HG03159 (cell line): ENCODE measurements around the gene WDFY4.

Experiments
- ATAC-seq: cut with Tn5 transposase; IDR thresholded peaks from one replicate; pipeline ENCODE4 v1.9.1; 2021; ENCODE audit warnings: mild to moderate bottlenecking, moderate library complexity; ENCODE audit not compliant: unreplicated experiment

Gene WDFY4

DNA sequence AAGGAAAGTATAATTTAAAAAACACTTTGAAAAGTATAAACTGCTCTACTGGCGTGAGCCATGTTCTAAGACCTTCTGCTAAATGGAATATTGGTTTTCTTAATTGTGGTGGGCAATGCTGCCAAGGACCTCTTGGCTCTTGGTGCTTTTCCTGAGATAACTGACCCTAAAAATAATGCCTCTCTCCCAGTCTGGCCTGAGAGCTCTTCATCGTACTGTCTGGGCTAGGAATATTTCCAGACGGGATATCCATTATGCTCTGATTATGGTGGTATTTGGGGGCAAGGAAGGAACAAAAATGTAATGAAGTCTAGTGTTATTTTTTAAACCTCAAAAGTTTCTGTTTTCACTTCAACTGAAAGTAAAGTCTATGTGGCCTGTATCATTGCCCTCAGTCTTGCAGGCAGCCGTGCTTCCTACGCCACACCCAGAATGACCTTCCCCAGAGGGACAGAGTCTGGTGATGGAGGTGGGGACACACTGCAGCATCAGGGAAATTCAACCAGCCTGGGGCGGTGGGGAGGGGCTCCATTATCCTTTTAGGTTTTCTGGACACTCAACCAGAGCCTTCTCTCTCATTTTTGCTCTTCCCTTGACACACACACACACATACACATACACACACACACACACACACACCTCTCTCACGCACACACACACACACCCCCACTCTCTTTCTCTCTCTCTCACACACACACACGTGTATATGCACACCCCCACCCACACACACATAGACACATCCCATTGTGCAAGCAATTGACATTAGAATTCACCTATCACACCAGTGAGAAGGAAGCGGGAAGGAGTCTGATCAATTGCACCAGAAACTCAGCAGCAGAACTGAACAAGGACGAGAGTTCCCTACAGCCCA lies 155.4 kb downstream of the WDFY4 start:
- no peak for ATAC-seq

GRCh38 chr10:48842231-48842630 lies 157.6 kb downstream of the WDFY4 start:
- ATAC-seq, result no peak

- ATAC-seq, result no peak
Observed at GRCh38 chr10:48843198-48843597, 158.5 kb downstream of the WDFY4 start.

- no peak for ATAC-seq
Observed at GRCh38 chr10:48844616-48845015, 159.9 kb downstream of the WDFY4 start.

DNA sequence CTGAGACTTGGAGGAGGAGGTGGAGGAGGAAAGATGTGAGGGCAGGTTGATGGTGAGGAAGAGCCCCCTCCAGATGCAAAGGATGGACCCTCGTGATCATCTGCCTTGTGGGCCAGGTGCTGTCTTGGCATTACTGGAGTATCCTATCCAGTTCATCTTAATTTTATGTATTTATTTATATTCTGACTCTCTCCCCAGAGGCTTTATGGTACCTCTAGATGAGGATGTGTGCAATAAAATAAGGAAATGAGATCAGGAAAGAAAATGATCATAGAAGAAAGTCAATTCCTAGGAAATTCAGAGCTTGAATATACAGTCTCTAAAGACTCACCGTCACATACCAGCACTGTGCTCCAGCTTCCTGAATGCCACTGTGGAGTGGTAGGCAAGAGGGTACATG lies 160.8 kb downstream of the WDFY4 start:
- ATAC-seq, result no peak

DNA sequence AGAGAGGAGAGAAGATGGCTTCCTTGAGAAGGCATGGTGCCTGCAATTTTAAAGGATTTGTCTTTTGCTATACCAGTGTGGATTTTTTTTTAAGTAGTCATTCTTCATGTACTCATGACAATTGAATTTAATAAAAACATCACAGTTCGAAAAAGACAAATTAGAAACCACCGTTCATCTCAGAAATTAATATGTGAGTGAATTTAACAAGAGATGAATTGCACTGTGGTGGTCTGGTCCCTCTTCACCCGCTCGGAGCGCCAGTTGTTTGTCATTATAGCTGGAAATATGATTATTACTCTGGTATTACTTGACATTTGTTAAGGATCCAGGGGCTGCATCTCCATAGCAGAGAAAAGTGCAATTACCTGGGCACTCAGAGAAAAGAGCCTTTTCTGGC lies 163.0 kb downstream of the WDFY4 start:
- ATAC-seq, result no peak

DNA sequence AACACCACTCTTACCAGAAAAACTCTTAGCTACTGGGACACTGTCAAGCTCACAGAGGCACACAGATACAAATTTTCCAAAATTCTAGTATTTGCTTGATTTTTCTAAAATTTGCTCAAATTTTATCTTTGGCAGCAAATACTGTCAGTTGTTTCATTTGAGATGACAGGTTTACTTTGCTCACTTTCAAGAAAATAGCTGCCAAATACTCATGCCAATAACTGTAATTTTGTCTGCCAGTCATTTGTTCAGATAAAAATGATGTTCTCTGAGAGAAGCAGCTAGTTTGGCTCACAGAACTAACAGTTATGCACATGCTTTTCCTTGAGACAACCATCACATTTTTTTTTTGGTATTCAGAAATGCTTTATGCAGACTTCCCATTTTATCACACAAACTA lies 172.2 kb downstream of the WDFY4 start:
- no peak for ATAC-seq

DNA sequence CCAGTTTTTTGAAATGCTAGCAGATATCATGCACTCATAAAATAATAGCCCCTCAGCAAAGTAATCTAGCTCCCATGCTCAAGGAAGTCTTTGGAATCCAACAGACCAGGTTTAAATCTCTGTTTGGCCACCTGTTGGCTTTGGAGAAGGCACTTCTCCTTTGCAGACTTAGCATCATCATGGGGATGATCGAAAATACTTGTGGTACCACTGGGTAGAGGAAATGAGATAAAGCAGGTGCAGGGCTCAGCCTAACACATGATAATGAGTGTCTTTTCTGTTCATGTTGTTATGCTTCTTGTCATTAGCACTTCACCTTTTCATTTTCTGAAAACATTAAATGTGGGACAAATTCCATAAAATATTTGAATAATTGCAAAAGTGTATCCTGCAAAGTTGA lies 187.6 kb downstream of the WDFY4 start:
- ATAC-seq, result no peak

- no peak for ATAC-seq
Observed at GRCh38 chr10:48878091-48878490, 193.4 kb downstream of the WDFY4 start.

DNA sequence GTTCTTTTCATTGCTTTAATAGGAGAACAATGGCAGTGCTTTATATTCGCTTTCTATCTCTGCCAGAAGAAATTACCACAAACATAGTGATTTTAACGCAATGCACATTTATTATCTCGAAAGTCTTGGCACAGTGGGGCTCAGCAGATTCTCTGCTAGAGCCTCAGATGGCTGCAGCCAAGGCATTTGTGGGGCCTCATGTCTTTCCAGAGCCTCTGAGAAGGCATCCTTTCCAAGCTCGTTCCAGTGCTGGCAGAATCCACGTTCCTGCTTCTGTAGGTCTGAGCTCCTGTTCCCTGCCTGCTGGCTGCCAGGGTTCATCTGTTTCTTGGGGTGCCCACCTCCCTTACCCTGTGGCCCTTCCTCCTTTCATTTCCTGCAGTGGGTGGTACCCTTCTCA lies 194.8 kb downstream of the WDFY4 start:
- ATAC-seq, result no peak

- no peak for ATAC-seq
Observed at GRCh38 chr10:48880016-48880705, 195.5 kb downstream of the WDFY4 start.

DNA sequence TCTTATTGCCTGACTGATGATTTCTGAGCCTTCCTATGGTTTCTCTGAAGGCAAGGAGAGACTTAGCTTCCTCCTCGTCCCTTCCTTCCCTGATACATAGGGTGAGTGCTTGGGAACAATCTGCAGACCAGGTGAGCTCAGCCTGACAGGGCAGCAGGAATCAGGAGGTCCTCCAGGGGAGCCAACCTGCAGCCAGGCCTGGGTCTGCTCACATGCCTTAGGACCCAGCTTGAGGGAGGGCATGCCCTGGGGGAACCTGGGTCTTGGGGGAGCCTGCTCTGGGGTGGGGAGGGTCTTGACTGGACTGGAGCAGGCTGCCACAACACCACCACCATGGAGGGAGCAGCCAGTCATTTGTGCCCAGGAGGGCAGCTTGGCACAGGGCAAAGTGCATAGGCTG lies 197.3 kb downstream of the WDFY4 start:
- ATAC-seq, result no peak

- ATAC-seq, result no peak
Observed at GRCh38 chr10:48882881-48883280, 198.2 kb downstream of the WDFY4 start.

DNA sequence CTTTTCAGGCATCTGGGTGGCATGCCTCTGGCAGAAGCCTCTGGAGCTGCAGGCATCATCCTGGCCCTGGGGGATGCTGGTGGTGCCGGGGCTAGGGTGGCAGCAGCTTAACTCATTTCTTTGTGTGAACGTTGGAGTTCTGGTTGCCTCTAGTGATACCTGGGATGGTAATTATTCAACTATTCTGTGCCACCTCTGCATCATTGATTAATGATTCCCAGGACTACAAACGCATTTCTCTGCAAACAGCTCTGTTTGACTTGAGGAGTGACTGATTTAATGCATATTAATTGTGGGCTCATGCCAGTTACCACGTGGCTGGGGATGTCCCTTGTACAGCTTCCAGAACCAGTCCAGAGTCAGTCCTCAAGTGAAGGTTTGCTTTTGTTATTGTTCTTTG lies 199.0 kb downstream of the WDFY4 start:
- ATAC-seq, result no peak

- no peak for ATAC-seq
Observed at GRCh38 chr10:48884179-48885045, 199.7 kb downstream of the WDFY4 start.

- no peak for ATAC-seq
Observed at GRCh38 chr10:48885376-48885775, 200.7 kb downstream of the WDFY4 start.

GRCh38 chr10:48887982-48888381 lies 203.3 kb downstream of the WDFY4 start:
- ATAC-seq, result no peak

DNA sequence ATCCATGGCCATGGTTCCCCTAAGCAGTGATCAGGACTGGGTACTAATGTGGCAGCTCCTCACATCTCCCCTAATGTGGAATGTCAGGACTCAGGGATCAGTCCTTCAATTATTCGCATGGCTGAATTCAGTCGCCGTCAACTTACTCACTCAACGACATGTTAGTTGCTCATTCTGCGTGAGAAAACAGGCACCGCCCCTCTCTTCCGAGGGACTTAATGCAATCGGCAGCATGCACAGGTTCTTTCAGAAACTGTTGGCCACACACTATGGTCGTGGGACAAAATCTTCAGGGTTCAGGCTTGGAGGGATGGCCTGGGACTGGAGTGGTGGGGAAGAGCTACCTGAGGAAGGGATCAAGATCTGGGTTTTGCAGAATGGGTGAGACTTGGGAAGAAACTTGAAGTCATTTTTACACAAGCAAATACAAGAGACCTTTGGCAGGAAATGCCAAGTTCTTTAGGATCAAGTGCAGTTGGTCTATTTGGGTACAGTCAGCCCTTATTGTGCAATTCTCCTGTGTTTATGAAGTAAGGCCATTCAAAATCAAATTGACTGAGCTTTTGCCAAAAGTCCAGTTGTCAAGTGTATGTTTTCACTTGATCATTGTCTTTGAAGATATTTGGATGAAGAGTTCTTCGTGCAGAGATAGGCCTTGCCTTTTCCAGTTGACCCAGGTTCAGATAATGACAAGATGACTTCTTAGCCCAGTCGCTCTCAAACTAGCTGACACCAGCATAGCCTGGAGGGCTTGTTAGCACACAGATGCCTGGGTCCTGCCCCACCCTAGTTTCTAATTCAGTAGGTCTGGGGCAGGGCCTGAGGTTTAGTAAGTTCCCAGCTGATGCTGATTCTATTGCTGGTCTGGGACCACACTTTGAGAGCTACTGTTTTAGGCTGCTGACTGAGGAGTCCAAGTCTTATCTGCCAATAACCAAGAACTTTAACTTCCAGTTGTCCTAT lies 206.5 kb downstream of the WDFY4 start:
- no peak for ATAC-seq

DNA sequence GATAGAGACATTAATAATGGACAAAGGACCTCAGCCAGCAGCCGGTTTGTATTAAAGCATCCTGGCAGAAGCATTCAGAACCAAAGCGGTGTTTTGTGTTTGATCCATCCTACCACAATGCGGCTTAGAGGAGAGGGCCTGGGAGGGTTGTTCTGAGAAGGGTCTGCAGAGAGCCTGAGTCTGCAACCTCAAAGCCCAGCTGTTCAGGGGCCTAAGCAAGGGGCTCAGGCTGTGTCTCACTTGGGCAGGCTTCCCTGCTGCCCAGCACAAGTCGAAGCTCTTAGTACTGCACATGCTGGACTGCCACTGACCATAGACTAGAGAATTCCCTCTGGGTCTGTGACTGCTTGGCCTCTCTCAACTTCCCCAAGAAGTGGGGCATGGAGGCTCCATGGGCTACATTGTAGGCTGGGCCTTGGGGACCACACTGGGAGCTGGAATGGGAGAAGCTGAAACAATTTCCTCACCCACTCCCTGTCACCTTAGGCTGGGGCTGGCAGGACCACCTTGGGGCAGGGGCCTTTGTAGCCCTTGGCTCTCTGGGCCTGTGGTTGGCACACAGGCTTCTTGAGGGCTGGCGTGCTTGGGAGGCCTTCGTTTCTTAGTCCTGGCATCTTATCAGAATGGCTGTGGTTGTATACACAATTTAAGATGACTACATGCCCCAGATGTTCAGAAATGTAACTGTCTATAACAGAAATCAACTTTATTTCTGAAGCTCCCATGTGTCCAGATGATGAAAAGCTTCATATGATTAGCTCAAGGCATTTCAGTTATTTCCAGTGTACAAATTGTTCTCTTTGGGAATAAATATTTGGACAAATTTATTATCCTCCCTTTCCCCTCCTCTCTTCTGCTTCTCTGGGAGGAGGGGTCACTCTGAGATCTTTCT lies 210.5 kb downstream of the WDFY4 start:
- ATAC-seq, result no peak
